NCI-H2196 (cell line): ENCODE results near the gene GPC6.
"Not testable (repeated sequence)": the region's sequence is repeated elsewhere in the genome, so short reads cannot be mapped to it uniquely, and the experiment has no call there.

ENCODE experiments used
- DNase-seq: peaks from one replicate; lab custom pipeline; 2025; ENCODE audit not compliant: unreplicated experiment; lab: John Stamatoyannopoulos, UW

The GPC6 gene

DNA sequence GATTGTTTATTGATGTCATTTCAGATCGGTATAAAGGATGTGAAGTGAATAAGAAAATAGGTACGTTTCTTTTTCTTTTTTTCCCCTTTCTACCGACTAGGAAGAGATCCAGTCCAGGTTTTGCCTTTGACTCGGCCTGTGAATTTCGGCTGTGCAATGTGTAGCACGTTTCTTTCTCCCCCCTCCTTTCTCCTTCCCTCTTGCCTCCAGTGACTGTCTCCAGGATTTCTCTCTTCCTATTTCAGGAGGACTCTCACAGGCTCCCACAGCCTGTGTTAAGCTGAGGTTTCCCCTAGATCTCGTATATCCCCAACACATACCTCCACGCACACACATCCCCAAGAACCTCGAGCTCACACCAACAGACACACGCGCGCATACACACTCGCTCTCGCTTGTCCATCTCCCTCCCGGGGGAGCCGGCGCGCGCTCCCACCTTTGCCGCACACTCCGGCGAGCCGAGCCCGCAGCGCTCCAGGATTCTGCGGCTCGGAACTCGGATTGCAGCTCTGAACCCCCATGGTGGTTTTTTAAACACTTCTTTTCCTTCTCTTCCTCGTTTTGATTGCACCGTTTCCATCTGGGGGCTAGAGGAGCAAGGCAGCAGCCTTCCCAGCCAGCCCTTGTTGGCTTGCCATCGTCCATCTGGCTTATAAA, at the start of gene GPC6:
Gene GPC6, plus strand, starts transcription at position 185 of the 657 bp plus-strand sequence.
- DNase-seq, result peak; percentile 3

DNA sequence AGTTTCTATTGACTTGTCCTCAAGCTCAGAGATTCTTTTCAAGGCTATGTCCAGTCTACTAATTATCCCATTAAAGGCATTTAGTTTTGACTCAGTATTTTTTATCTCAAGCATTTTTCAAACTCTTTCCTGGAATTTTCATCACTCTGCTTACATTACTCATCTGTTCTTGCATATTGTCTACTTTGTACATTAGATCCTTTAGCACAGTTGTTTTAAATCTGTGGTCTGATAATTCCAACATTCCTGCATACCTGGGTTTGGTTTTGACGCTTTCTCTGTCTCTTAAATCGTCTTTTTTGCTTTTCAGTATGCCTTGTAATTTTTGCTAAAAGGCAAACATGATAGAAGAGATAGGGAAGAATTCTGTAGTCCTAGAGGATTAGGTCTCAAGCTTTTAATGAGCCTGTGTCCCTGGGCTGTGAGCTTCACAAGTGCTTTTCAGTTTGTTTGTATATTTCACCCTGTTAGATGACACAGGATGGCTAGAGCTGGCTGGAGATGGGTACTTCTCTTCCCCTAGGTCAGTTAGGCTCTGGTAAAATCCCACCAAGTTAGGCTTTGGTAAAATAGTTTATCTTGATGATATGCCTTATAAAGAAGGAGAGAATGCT, 46.1 kb upstream of the GPC6 start:
- DNase-seq, result no peak

DNA sequence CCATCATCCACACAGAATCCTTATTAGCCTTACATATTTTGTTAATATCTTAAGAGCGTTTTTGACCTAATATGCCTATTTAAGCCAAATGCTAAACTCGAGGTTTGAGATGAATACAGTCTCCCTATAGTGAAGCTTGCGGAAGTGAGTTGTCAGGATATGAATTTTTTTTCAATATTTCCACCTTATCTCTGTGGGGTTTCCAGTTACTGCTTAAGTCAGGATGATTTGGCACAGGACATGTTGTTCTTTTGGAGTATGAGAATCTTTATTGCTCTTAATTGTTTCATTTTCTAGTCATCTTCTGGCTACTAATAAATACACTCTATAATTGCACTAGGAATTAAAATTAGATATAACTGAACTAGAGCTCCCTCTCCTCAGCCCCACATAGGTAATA, 44.2 kb upstream of the GPC6 start:
- DNase-seq, result no peak

DNA sequence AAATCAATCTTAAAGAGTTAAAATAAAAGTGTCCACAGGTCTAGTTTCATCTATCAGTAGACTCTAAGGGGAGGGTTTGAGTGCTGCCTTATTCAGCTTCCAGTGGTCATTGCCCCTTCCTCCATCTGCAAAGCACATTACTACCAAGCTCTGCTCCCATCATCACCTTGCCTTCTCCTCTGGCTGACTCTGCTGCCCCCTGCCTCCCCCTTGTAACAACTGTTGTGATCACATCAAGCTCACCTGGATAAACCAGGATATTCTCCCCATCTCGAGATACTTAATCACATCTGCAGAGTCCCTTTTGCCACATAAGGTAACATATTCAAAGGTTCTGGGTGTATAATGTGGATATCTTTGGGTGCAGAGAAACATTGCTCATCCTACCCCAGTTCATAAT, 43.3 kb upstream of the GPC6 start:
- DNase-seq, result no peak

DNA sequence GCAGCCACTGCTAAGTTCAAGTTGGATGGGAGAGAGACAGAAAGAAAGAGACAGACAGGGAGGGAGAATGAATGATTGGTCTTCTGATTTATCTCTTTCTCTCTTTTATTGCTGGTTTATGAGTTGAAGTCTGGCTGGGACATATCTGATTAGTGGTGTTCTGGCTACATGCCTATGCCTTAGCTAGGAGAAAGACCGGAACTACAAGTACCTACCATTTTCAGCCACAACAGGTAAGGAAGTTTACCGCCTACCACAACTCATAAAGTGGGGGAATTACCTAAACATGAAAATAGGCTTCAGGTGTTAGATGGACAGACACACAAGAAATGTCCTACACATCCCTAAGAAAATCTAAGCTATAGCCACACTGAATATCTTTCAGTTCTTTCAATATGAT, 36.6 kb upstream of the GPC6 start:
- no peak for DNase-seq

DNA sequence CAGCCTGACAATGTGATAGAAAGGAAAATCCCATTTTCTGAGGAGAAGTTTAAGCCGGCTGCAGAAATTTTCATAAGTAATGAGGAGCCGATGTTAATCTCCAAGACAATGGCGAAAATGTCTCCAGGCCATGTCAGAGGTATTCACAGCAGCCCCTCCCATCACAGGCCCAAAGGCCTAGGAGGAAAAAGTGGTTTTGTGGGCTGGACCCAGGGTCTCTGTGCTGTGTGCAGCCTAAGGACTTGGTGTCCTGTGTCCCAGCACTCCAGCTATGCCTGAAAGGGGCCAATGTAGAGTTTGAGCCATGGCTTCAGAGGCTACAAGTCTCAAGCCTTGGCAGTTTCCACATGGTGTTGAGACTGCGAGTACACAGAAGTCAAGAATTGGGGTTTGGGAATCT, 32.9 kb upstream of the GPC6 start:
- DNase-seq, result no peak

DNA sequence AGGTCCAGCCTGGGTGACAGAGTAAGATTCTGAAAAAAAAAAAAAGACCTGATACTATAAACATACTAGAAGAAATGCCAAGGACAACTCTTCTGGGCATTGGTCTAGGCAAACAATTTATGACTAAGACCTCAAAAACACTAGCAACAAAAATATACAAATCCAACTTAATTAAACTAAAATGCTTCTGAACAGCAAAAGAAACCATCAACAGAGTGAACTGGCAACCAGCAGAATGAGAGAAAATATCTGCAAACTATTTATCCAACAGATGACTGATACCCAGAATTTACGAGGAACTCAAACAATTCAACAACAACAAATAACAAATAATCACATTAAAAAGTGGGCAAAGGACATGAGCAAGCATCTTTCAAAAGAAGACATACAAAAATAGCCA, 26.8 kb upstream of the GPC6 start:
- DNase-seq, result no peak

DNA sequence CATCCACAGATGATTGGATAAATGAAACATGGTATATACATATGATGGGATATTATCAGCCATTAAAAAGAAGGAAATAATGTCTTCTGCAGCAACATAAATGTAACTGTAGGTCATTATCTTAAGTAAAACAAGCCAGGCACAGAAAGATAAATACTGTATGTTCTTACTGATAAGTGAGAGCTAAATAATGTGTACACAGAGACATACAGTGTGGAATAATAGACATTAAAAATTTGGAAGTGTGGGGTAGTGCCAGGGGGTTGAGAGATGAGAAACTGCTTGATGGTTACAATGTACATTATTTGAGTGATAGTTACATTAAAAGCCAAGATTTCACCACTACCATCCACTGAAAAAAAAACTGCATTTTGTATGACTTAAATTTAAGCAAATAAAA, 26.0 kb upstream of the GPC6 start:
- DNase-seq, result no peak

DNA sequence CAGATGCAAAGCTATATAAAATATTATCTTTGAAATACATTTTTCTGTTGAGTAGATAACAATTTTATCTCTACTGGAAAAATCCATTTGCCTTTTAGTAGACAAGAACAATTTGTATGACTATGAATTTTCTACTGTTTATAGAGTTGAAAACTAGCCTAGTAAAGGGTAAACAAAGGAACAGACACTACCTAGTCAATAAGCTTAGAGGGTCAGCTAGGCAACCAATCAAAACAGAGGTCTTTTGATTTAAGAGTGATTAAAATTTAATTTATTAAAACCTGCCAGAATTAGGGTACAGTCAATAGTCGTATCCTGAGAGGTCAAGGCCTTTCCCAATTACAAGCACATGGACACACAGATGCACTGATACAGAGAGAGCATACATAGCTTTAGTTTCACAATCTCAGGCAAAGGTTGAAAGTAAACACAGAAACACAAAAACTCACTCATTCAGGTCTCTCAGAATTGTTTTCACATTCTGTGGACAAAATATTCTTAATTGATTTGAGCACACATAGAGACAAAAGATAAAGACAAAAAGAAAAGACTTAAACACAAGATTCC, 24.5 kb upstream of the GPC6 start:
- no peak for DNase-seq

DNA sequence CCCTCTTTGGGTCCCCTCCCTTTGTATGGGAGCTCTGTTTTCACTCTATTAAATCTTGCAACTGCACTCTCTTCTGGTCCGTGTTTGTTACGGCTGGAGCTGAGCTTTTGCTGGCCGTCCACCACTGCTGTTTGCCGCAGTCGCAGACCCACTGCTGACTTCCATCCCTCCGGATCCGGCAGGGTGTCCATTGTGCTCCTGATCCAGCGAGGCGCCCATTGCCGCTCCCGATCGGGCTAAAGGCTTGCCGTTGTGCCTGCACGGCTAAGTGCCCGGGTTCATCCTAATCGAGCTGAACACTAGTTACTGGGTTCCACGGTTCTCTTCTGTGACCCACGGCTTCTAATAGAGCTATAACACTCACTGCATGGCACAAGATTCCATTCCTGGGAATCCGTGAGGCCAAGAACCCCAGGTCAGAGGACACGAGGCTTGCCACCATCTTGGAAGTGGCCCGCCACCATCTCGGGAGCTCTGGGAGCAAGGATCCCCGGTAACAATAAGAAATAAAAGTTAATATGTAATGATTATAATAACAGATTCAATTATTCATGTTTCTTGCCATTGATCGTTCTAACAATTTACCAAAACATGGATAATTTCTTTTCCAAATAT, 19.7 kb upstream of the GPC6 start:
- DNase-seq, result not testable (repeated sequence)

DNA sequence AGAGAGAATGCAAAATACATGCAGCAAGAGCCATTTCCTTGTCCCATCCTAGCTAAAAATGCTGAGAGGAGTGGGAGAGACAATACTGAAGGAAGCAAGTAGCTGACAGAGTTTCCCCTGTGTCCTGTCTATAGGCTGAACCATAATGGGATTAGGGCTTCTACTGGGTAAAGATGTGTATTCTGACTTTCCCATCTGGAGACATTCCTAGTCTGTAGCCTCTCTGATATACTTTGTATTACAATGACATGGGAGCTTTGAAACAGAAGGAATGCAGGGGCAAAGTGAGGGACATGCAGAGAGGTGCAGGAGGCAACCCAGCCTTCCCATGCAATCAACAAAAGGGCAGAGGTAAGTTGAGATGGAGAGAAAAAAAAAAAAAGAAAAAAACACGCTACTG, 10.5 kb upstream of the GPC6 start:
- no peak for DNase-seq

DNA sequence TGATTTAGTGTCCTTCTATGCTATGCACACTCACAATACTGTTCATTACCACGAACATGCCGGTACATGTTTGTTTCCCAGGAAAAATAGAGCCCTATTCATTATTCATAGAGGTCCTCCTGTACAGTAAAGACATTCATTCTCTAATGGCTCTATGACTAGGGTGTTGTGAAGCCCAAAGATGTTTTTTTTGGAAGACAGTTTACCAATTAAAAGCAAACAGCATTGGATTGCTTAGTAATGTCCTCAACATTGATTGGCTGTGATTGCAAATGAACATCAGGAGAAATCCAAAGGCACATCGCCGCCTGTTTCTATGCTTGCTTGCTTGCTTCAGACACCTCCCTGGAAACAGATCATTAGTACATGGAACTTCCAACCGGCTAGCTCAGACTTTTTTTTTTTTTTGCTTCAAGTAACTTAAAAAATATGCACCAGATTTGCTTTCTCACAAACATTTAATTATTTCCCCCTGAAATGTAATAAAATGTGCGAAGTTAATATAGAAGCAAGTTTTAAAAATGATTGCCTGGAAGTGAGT, 8.8 kb upstream of the GPC6 start:
- no peak for DNase-seq

DNA sequence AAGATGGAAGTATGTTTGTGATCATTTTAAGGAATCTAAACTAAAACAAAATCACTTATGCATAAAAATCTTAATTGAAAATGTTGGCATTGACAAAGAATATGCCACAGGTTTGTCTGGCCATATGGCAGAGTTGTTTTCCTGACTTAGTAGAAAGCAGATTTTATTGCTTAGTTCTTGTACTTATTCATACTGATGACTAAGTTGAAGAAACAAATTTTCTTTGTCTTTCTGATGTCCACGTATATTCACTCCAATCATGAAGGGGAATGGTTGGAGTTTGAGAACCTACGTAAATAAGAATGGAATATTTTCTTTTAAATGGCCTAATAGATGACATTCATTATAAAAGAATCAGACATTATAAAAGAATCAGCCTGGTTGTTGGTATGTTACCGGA, 8.0 kb upstream of the GPC6 start:
- DNase-seq, result no peak

DNA sequence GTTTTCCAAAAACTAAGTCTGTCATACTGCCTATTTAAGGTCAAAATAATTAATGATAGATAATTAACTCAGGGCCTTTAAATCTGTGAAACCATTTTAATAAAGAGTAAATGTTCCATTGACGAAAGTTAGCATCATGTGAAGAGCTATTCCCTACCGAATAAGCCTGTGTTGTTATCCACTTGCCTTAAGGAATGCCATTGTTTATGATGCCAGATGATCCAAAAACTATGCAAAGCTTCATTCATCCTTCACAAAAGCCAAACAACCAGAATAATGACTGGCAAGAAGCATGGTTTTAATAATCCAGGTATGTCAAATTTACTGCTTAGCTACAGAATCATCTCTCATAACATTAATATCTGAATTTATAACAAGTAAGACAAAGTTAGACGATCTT, 6.5 kb upstream of the GPC6 start:
- DNase-seq, result no peak

DNA sequence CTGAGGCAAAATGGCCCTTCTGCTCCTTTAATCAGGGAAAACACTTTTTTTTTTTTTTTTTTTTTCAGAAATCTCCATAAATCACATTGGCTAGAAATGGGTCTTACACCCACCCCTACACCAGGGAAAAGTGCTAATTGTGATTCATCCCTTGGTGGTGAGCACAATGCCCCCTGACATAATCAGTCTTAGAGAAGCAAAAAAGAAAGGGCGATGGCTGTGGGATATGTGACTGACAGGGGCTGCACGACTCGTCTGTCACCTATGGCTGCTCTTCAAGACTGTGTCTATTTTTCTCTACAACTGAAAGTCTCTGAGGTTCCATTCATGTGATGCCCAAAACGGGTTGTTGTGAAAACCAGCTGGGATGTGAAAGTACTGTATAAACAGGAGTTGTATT, 3.6 kb upstream of the GPC6 start:
- no peak for DNase-seq

DNA sequence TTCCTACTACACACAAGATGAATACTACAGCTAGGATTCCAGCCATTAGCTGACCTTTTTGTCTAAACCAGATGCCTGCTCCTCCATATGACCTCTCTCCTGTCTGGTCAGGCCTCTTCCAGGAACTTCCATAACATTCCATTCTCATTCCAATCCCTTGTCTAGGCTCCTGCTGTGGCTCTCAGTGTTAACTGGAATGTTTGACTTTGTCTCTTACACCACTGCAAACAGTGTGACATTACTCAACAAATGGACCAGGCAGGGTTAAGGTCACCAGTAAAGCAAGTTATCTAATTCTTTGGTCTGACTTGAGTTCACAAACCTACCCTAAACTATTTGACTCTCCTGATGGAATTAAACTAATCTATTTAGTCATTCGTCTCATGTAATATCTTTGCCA, 2.1 kb upstream of the GPC6 start:
- DNase-seq, result no peak

DNA sequence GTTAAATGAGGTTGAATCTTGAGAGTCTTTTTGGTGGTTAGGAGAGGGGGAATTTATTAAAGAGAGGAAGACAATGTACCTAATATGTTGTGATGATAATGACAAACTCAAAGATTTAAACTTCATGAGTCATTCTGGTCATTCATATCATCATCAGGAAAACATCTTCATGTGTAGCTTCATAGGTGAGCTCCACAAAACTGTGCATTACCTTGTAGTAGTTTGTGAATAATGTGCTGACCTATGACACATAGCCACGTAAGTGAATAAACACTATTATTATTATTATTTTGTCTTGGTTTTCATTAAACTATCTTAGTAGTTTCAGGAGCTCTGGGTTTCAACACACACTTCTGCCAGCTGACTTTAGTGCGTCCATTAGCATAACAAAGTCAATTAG, 997 bp upstream of the GPC6 start:
- DNase-seq, result no peak

DNA sequence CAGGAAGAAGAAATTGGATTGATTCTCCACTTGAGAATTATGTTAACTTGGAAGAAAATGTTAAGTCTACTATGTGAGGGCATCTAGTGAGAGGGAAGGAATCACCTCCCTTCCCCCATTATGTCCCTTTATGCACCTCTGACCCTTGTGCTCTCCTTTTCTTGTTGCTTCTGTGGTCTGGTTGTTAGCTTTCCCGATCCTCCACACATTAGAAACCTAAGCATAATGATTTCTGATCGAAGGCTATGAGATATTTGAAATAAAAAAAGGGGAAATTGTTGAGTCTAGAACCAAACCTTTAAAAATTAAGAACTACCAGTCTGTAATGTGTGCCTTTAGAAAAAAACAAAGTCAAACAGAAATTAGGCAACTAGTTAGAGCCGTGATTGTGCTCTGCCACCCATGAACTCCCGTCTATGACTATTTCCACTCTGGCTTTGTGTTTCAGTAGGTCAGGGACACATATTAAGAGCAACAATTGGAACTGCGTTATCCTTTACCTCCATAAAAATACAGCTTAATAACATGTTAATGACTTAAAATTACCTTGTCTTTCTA, 463 bp upstream of the GPC6 start:
- no peak for DNase-seq

DNA sequence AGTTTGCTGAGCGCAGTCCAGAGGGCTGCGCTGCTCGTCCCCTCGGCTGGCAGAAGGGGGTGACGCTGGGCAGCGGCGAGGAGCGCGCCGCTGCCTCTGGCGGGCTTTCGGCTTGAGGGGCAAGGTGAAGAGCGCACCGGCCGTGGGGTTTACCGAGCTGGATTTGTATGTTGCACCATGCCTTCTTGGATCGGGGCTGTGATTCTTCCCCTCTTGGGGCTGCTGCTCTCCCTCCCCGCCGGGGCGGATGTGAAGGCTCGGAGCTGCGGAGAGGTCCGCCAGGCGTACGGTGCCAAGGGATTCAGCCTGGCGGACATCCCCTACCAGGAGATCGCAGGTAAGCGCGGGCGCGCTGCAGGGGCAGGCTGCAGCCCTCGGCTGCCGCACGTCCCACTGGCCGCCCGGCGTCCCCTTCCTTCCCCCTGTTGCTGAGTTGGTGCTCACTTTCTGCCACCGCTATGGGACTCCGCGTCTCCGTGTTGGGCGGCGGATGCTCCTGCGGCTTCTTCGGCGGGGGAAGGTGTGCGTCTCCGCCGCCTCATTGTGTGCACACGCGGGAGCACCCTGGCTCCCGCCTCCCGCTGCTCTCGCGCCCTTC, 772 bp downstream of the GPC6 start:
- no peak for DNase-seq

DNA sequence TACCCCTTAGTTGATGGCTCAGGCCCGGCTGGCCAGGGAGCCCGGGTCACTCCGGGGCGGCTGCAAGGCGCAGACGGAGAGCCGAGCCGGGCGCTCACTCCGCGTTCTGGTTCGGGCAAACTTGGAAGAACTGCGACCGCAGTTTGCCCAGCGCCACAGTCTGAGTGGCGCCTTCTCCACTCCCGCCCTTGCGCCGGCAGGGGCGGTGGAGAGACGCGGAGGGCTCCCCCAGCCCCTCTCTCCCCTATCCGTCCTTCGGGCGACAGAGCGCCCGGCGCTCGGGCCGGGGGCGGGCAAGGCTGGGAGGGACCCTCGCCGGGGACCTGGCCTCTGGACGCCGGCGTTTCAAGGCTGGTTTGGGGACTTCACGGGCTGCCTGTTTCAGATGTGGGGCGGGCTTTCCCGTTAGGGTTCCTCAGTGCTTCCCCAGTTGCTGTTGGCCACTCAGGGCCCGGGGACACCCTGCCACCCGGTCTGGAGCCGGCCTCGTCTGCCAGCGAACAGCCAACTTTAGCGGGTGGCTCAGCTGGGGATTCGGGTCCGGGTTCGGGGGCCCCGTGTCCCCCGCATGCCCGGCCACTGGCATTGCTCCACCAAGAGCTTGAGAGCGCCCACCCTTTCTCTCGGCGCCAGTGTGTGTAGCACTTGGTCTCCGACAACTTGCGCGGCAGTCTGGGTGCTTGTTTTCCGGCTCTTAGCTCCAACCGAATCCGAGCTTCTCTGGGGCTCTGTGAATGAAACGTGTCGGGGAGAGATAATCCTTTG, 1.5 kb downstream of the GPC6 start:
- peak; percentile 3 for DNase-seq

DNA sequence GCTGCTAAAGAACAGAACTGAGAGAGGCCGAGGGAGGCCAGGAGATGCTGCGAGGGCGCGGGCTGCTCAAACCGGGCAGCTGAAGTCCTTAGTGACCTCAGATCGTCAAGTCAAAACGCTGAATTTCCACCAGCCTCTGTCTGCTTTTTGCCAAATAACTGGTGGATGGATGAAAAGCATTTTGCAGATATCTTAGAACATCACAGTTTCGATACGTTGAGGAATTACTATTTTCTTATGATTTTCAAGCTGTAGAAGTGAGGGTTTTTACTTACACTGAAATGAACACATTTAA, 2.0 kb downstream of the GPC6 start:
- DNase-seq, result no peak
